H1 (cell line): ENCODE results near the gene TMEM150A. TPM values are rescaled to one million over a fixed set of nuclear protein-coding genes. Genes with fewer than 3 reads are reported as not detected.
"Not testable (repeated sequence)": the region's sequence is repeated elsewhere in the genome, so short reads cannot be mapped to it uniquely, and the experiment has no call there.

Experiments
- CTCF ChIA-PET: fragments of 300-600 bp; sonication (Branson Sonifier 250); formaldehyde crosslinking; loops from one replicate; lab custom pipeline; 2021; ENCODE audit not compliant: partially characterized antibody; lab: Charles Lee
- POLR2A ChIA-PET: fragments of 300-600 bp; sonication (Branson Sonifier 250); formaldehyde crosslinking; loops from one replicate; lab custom pipeline; 2021; ENCODE audit warnings: inconsistent platforms; ENCODE audit not compliant: partially characterized antibody; lab: Charles Lee
- DNase-seq, 2 experiments: peaks; one replicate each; pipeline versions ENCODE4 v3.0.0 to v3.0.0-alpha.2; 2010 to 2022; ENCODE audit warnings: low spot score in 2 of 2, low read depth in 1 of 2, mixed read lengths in 1 of 2
- FAIRE-seq: peaks from 2 replicates; lab custom pipeline; 2011; peaks lifted over from hg19 to GRCh38; lab: Jason Lieb, UNC
- H2AFZ ChIP-seq: 2 replicates; pipeline ENCODE4 v1.8.1; 2012; ENCODE audit warnings: low read length, inconsistent platforms
- H2AK5ac ChIP-seq: 2 replicates; pipeline ENCODE4 v1.6.1; 2013; ENCODE audit warnings: low read depth, low read length
- H2BK120ac ChIP-seq: replicated peaks from 2 replicates; pipeline ENCODE3; 2013; ENCODE audit warnings: low read depth, low read length, inconsistent platforms
- H2BK12ac ChIP-seq: 2 replicates; pipeline ENCODE4 v1.6.1; 2013; ENCODE audit warnings: low read depth, low read length
- H2BK15ac ChIP-seq: 2 replicates; pipeline ENCODE4 v1.6.1; 2013; ENCODE audit warnings: low read length
- H2BK20ac ChIP-seq: 2 replicates; pipeline ENCODE4 v1.6.1; 2013; ENCODE audit warnings: low read length
- H2BK5ac ChIP-seq: 2 replicates; pipeline ENCODE4 v1.6.1; 2013; ENCODE audit warnings: low read depth, low read length
- H3K14ac ChIP-seq: 2 replicates; pipeline ENCODE4 v1.6.1; 2013; ENCODE audit warnings: inconsistent platforms; ENCODE audit not compliant: insufficient read length
- H3K18ac ChIP-seq: 2 replicates; pipeline ENCODE4 v1.6.1; 2013; ENCODE audit warnings: low read length; ENCODE audit errors: extremely low read depth
- H3K23ac ChIP-seq: 2 replicates; pipeline ENCODE4 v1.6.1; 2013; ENCODE audit warnings: inconsistent platforms; ENCODE audit not compliant: insufficient read length
- H3K23me2 ChIP-seq: 2 replicates; pipeline ENCODE4 v1.6.1; 2013; ENCODE audit warnings: low read depth, low read length
- H3K27ac ChIP-seq: 2 replicates; pipeline ENCODE4 v1.6.1; 2011; ENCODE audit warnings: low read depth, low read length, inconsistent platforms
- H3K27me3 ChIP-seq, 4 experiments: replicated peaks in 1 of 4; 1 replicate in 1 of 4; 2 replicates in 3 of 4; pipeline versions ENCODE4 v1.6.1 to v1.8.1; 2011 to 2013; ENCODE audit warnings: low read length in 3 of 4, mild to moderate bottlenecking in 3 of 4, inconsistent platforms in 2 of 4, mixed read lengths in 2 of 4, moderate library complexity in 1 of 4; ENCODE audit not compliant: control insufficient read depth in 3 of 4, insufficient read depth in 3 of 4; ENCODE audit errors: extremely low read depth in 1 of 4
- H3K36me3 ChIP-seq, 4 experiments: 2 replicates each; pipeline versions ENCODE4 v1.6.1 to v1.8.1; 2011 to 2013; ENCODE audit warnings: mild to moderate bottlenecking in 4 of 4, low read length in 3 of 4, moderate library complexity in 2 of 4, control low read depth in 1 of 4, inconsistent platforms in 1 of 4; ENCODE audit not compliant: insufficient read depth in 4 of 4, control insufficient read depth in 2 of 4
- H3K4ac ChIP-seq: replicated peaks from 2 replicates; pipeline ENCODE3; 2013; ENCODE audit warnings: low read length, low read depth, mixed read lengths, inconsistent platforms; ENCODE audit not compliant: insufficient read length
- H3K4me1 ChIP-seq, 4 experiments: replicated peaks in 1 of 4; 1 replicate in 1 of 4; 2 replicates in 3 of 4; pipeline versions ENCODE4 v1.6.1 to v1.8.1; 2011 to 2013; ENCODE audit warnings: low read length in 3 of 4, inconsistent platforms in 2 of 4, mixed read lengths in 1 of 4; ENCODE audit not compliant: insufficient read depth in 4 of 4, control insufficient read depth in 3 of 4
- H3K4me2 ChIP-seq, 2 experiments: 2 replicates each; pipeline versions ENCODE4 v1.6.1 to v1.8.1; 2011 to 2013; ENCODE audit warnings: low read depth in 2 of 2, low read length in 2 of 2, control low read depth in 1 of 2, inconsistent platforms in 1 of 2, mild to moderate bottlenecking in 1 of 2; ENCODE audit not compliant: insufficient read depth in 1 of 2
- H3K4me3 ChIP-seq, 4 experiments: fragments of 200-600, 300-600 bp in 1 of 4; sonication (generic), shearing (Covaris generic), sonication (Bioruptor Twin) in 1 of 4; 2 replicates each; pipeline versions ENCODE4 v1.5.1 to v1.8.1; 2011 to 2016; ENCODE audit warnings: low read length in 4 of 4, low read depth in 3 of 4, control low read depth in 2 of 4, inconsistent platforms in 2 of 4, mild to moderate bottlenecking in 2 of 4, mixed read lengths in 1 of 4, moderate library complexity in 1 of 4; ENCODE audit not compliant: insufficient read depth in 2 of 4; ENCODE audit errors: extremely low read depth in 1 of 4
- H3K56ac ChIP-seq: replicated peaks from 2 replicates; pipeline ENCODE3; 2013; ENCODE audit warnings: low read depth, mild to moderate bottlenecking, mixed read lengths, low read length, inconsistent platforms; ENCODE audit not compliant: insufficient read length
- H3K79me1 ChIP-seq: 2 replicates; pipeline ENCODE4 v1.6.1; 2013; ENCODE audit warnings: low read depth, low read length, control low read depth
- H3K79me2 ChIP-seq, 2 experiments: 2 replicates each; pipeline versions ENCODE4 v1.6.1 to v1.8.1; 2012 to 2013; ENCODE audit warnings: low read length in 2 of 2, mild to moderate bottlenecking in 2 of 2, inconsistent platforms in 1 of 2; ENCODE audit not compliant: insufficient read depth in 2 of 2, control insufficient read depth in 1 of 2
- H3K9ac ChIP-seq, 4 experiments: replicated peaks in 1 of 4; 1 replicate in 1 of 4; 2 replicates in 3 of 4; pipeline versions ENCODE4 v1.6.1 to v1.8.1; 2011 to 2013; ENCODE audit warnings: low read depth in 3 of 4, low read length in 3 of 4, control low read depth in 2 of 4, mild to moderate bottlenecking in 2 of 4, moderate library complexity in 2 of 4, inconsistent platforms in 1 of 4; ENCODE audit errors: extremely low read depth in 1 of 4
- H3K9me3 ChIP-seq, 2 experiments: 2 replicates each; pipeline versions ENCODE4 v1.6.1 to v1.8.1; 2012 to 2013; ENCODE audit warnings: mild to moderate bottlenecking in 2 of 2, moderate library complexity in 2 of 2, control low read depth in 1 of 2, inconsistent platforms in 1 of 2, low read depth in 1 of 2, low read length in 1 of 2, mixed read lengths in 1 of 2; ENCODE audit not compliant: insufficient read depth in 2 of 2
- H4K20me1 ChIP-seq, 2 experiments: replicated peaks in 1 of 2; 2 replicates each; pipeline versions ENCODE3 to v1.8.1; 2011 to 2013; ENCODE audit warnings: inconsistent platforms in 2 of 2, low read length in 2 of 2, mild to moderate bottlenecking in 1 of 2; ENCODE audit not compliant: insufficient read depth in 2 of 2, control insufficient read depth in 1 of 2
- H4K5ac ChIP-seq: 2 replicates; pipeline ENCODE4 v1.6.1; 2013; ENCODE audit warnings: low read length, low read depth, mixed read lengths, inconsistent platforms; ENCODE audit not compliant: insufficient read length
- H4K8ac ChIP-seq: 2 replicates; pipeline ENCODE4 v1.8.0; 2013; ENCODE audit warnings: mild to moderate bottlenecking, moderate library complexity, low read length, inconsistent platforms; ENCODE audit not compliant: insufficient read depth; ENCODE audit errors: extremely low read depth
- H4K91ac ChIP-seq: replicated peaks from 2 replicates; pipeline ENCODE3; 2013; ENCODE audit warnings: low read length, mixed read lengths, inconsistent platforms; ENCODE audit not compliant: insufficient read length
- WGBS, 2 experiments: shearing (Covaris generic) in 1 of 2; methylation state at CpG; one replicate each; pipeline versions ENCODE4 v1.1.6 to v1.1.7; 2013 to 2015; ENCODE audit warnings: low lambda C conversion rate in 2 of 2, mixed read lengths in 2 of 2, inconsistent platforms in 1 of 2, low coverage in 1 of 2, missing lambda C conversion rate in 1 of 2; ENCODE audit not compliant: insufficient replicate concordance in 2 of 2, insufficient coverage in 1 of 2, insufficient read length in 1 of 2; ENCODE audit errors: extremely low coverage in 1 of 2, missing lambda C conversion rate in 1 of 2; 5-methylcytosine and 5-hydroxymethylcytosine counted together
- polyA plus RNA-seq, 7 experiments: library from polyadenylated mRNA; depleted of rRNA in 3 of 7; stranded (reverse) in 5 of 7; unstranded in 2 of 7; fragments of >200 nt in 5 of 7; fragments of 200-250 nt in 2 of 7; gene quantifications; 1 replicate in 5 of 7; 2 replicates in 1 of 7; 4 replicates in 1 of 7; pipeline versions ENCODE4 v1.2.1 to v1.2.3, GENCODE V29; 2011 to 2013; ENCODE audit warnings: missing spikeins in 2 of 7, mixed read lengths in 2 of 7
- total RNA-seq: library from RNA; stranded (reverse); fragmentation: NEBNext Ultra II Directional; extraction: Animal tissue kit (Norgen Biotek cat#: 25700); gene quantifications from 2 replicates; pipeline ENCODE4 v1.2.1, GENCODE V29; 2021

TMEM150A gene
- total and polyA plus RNA-seq, 2 of the 8 experiments (the other 6 are each of a cell fraction or from before 2014, with no cell fraction given) = 19.8 to 29.9 TPM

DNA sequence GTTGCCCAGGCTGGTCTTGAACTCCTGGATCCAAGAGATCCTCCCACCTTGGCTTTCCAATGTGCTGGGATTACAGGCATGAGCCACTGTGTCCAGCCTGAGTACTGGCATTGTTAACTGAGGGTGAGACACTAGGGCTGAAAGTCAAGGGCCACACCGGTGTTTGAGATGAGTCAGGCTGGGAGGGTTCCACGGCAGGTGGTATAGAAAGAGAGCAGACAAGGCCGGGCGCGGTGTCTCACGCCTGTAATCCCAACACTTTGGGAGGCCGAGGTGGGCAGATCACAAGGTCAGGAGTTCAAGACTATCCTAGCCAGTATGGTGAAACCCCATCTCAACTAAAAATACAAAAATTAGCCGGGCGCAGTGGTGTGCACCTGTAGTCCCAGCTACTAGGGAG lies 10.2 kb downstream of the TMEM150A start:
- H4K5ac ChIP-seq, H3K18ac ChIP-seq, H3K14ac ChIP-seq, H2AFZ ChIP-seq, H4K91ac ChIP-seq, H3K56ac ChIP-seq, H3K23ac ChIP-seq, H2BK120ac ChIP-seq, H2BK5ac ChIP-seq, H3K27ac ChIP-seq, H4K8ac ChIP-seq, H2BK12ac ChIP-seq, H3K9ac ChIP-seq, H3K27me3 ChIP-seq, DNase-seq, H3K4me2 ChIP-seq, H3K36me3 ChIP-seq, H3K4me3 ChIP-seq, H2AK5ac ChIP-seq, H3K9me3 ChIP-seq, H3K79me1 ChIP-seq, FAIRE-seq, H3K4ac ChIP-seq, H2BK15ac ChIP-seq, H4K20me1 ChIP-seq, H2BK20ac ChIP-seq: not testable (repeated sequence)
- Histone ChIP-seq H3K4me1 (peaks cover 0 to 11% (median 3%) of the 10 kb centered on the region in 4 experiments; a peak in 4 of 7 replicates), H3K23me2 (peaks cover 13% of the 10 kb centered on the region), H3K79me2 (peaks cover 0 to 18% of the 10 kb centered on the region in 2 experiments; a peak in 3 of 4 replicates)
- CTCF ChIA-PET = interaction anchor here (1.0 to 2.0 kb wide), 2 partner anchors 13 to 41 kb away, joined by 3 to 5 read pairs; no protein-coding TSS in a partner anchor
- WGBS, 2 experiments = 99% methylated on average over 9 of the region's 9 CpGs; no CpG with 5 or more reads in 1 of the 2 experiments
- POLR2A ChIA-PET = interaction anchor here (0.7 to 1.6 kb wide), 9 partner anchors 8 to 52 kb away, joined by 3 to 8 read pairs (median 4); partner anchors contain the start of genes TMEM150A, USP39 and VAMP5
